HEK293 (cell line): Measurements from ENCODE around the gene FSCN2.
A peak's percentile ranks its signal among the peaks of the same experiment; 100 is the strongest.

Experiments used
- BCL6B ChIP-seq: fragments of 450-650 bp; formaldehyde crosslinking; IDR thresholded peaks from 2 replicates; pipeline ENCODE4 v1.5.1; 2017; ENCODE audit warnings: missing biosample characterization, missing genetic modification characterization
- EGR2 ChIP-seq: fragments of 450-650 bp; formaldehyde crosslinking; IDR thresholded peaks from 2 replicates; pipeline ENCODE4 v1.5.1; 2016; ENCODE audit warnings: low read depth, missing biosample characterization, missing genetic modification characterization
- GLIS1 ChIP-seq: fragments of 450-650 bp; formaldehyde crosslinking; IDR thresholded peaks from 2 replicates; pipeline ENCODE4 v1.5.1; 2016; ENCODE audit warnings: missing biosample characterization, missing genetic modification characterization
- GLIS2 ChIP-seq: fragments of 450-650 bp; formaldehyde crosslinking; IDR thresholded peaks from 2 replicates; pipeline ENCODE4 v1.5.1; 2016; ENCODE audit warnings: missing biosample characterization, missing genetic modification characterization
- KLF10 ChIP-seq: fragments of 450-650 bp; IDR thresholded peaks from 2 replicates; pipeline ENCODE4 v1.5.1; 2018; ENCODE audit warnings: missing biosample characterization, mild to moderate bottlenecking, missing genetic modification characterization
- OSR2 ChIP-seq: fragments of 450-650 bp; formaldehyde crosslinking; IDR thresholded peaks from 2 replicates; pipeline ENCODE4 v1.5.1; 2016; ENCODE audit warnings: missing biosample characterization, missing genetic modification characterization
- TRIM28 ChIP-seq: IDR thresholded peaks from 2 replicates; pipeline ENCODE4 v1.6.1; 2011; ENCODE audit warnings: low read length, control low read depth, borderline replicate concordance
- WT1 ChIP-seq: fragments of 450-650 bp; formaldehyde crosslinking; IDR thresholded peaks from 2 replicates; pipeline ENCODE4 v1.5.1; 2016; ENCODE audit warnings: missing biosample characterization, missing genetic modification characterization
- ZFP41 ChIP-seq: fragments of 450-650 bp; formaldehyde crosslinking; IDR thresholded peaks from 2 replicates; pipeline ENCODE4 v1.5.1; 2016; ENCODE audit warnings: missing biosample characterization, missing genetic modification characterization, borderline replicate concordance
- ZIC2 ChIP-seq: fragments of 450-650 bp; formaldehyde crosslinking; IDR thresholded peaks from 2 replicates; pipeline ENCODE4 v1.5.1; 2016; ENCODE audit warnings: missing biosample characterization, missing genetic modification characterization
- ZNF132 ChIP-seq: fragments of 450-650 bp; formaldehyde crosslinking; IDR thresholded peaks from 2 replicates; pipeline ENCODE4 v1.5.1; 2017; ENCODE audit warnings: missing biosample characterization, missing genetic modification characterization, borderline replicate concordance
- ZNF133 ChIP-seq: fragments of 450-650 bp; formaldehyde crosslinking; IDR thresholded peaks from 2 replicates; pipeline ENCODE4 v1.5.1; 2016; ENCODE audit warnings: missing biosample characterization, missing genetic modification characterization
- ZNF18 ChIP-seq: fragments of 450-650 bp; formaldehyde crosslinking; IDR thresholded peaks from 2 replicates; pipeline ENCODE4 v1.5.1; 2016; ENCODE audit warnings: missing biosample characterization, missing genetic modification characterization
- ZNF341 ChIP-seq: fragments of 450-650 bp; formaldehyde crosslinking; IDR thresholded peaks from 2 replicates; pipeline ENCODE4; 2016; ENCODE audit warnings: low read depth, missing biosample characterization, missing genetic modification characterization
- ZNF514 ChIP-seq: fragments of 450-650 bp; formaldehyde crosslinking; IDR thresholded peaks from 2 replicates; pipeline ENCODE4 v1.5.1; 2016; ENCODE audit warnings: missing biosample characterization, missing genetic modification characterization
- ZNF529 ChIP-seq: fragments of 450-650 bp; formaldehyde crosslinking; IDR thresholded peaks from 2 replicates; pipeline ENCODE4 v1.5.1; 2017; ENCODE audit warnings: missing genetic modification characterization, missing biosample characterization; ENCODE audit not compliant: insufficient replicate concordance
- ZNF530 ChIP-seq: fragments of 450-650 bp; formaldehyde crosslinking; IDR thresholded peaks from 2 replicates; pipeline ENCODE4 v1.5.1; 2016; ENCODE audit warnings: low read depth, missing biosample characterization, missing genetic modification characterization
- ZNF561 ChIP-seq: fragments of 450-650 bp; IDR thresholded peaks from 2 replicates; pipeline ENCODE4 v1.5.1; 2018; ENCODE audit warnings: missing biosample characterization, missing genetic modification characterization, borderline replicate concordance
- ZNF571 ChIP-seq: fragments of 450-650 bp; formaldehyde crosslinking; IDR thresholded peaks from 2 replicates; pipeline ENCODE4 v1.5.0; 2017; ENCODE audit warnings: missing biosample characterization, missing genetic modification characterization
- ZNF596 ChIP-seq: fragments of 450-650 bp; IDR thresholded peaks from 2 replicates; pipeline ENCODE4 v1.5.0; 2018; ENCODE audit warnings: missing biosample characterization, mild to moderate bottlenecking, missing genetic modification characterization, moderate library complexity
- ZNF654 ChIP-seq: fragments of 450-650 bp; formaldehyde crosslinking; IDR thresholded peaks from 2 replicates; pipeline ENCODE4 v1.5.1; 2016; ENCODE audit warnings: low read depth, missing biosample characterization, missing genetic modification characterization
- ZNF658 ChIP-seq: fragments of 450-650 bp; formaldehyde crosslinking; IDR thresholded peaks from 2 replicates; pipeline ENCODE4; 2016; ENCODE audit warnings: missing biosample characterization, missing genetic modification characterization
- ZNF843 ChIP-seq: fragments of 450-650 bp; formaldehyde crosslinking; IDR thresholded peaks from 2 replicates; pipeline ENCODE4 v1.5.1; 2016; ENCODE audit warnings: missing biosample characterization, missing genetic modification characterization
- TF ChIP-seq, protein P1 (sequence below): fragments of 450-650 bp; formaldehyde crosslinking; IDR thresholded peaks from 2 replicates; pipeline ENCODE4 v1.5.1; 2017; ENCODE audit warnings: missing biosample characterization, missing genetic modification characterization
- TF ChIP-seq, protein P2 (sequence below): fragments of 450-650 bp; formaldehyde crosslinking; IDR thresholded peaks from 2 replicates; pipeline ENCODE4 v1.5.1; 2017; ENCODE audit warnings: missing biosample characterization, missing genetic modification characterization
- TF ChIP-seq, protein P3 (sequence below): fragments of 450-650 bp; formaldehyde crosslinking; IDR thresholded peaks from 2 replicates; pipeline ENCODE4 v1.5.1; 2016; ENCODE audit warnings: missing biosample characterization, missing genetic modification characterization
- TF ChIP-seq, protein P4 (sequence below): fragments of 450-650 bp; IDR thresholded peaks from 2 replicates; pipeline ENCODE4 v1.5.1; 2018; ENCODE audit warnings: missing biosample characterization, mild to moderate bottlenecking, missing genetic modification characterization

FSCN2 gene

DNA sequence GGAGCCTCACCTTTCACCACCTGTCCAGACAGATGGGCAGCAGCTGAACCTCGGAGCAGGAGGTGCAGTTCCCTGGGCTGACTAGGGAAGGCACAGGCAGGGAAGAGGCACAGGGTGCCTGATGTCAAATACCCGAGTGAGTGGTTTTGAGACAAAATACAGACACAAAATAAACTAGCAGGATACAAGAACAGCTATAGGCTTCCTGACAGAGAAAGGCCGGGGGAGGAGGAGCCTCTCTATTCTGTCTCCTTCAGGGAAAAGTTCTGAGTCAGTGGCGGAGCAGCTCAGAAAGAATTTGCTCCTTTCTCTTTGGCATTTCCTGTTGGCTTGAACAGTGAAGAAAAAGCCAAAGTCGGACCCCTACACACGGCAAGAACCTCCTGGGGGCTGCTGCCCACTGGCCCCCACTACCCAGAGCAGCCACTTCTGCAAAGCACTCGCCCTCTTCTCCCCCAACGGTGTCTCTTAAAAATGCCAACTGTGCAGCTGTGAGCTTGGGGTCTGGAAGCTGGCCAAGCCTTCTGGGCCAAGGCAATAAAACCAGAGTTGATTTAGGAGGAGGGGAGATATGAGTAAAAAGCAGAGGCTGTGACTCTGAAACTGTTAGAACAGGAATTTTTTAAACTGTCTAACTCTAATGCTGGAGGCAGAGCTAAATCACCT, 38.4 kb downstream of the FSCN2 start (continued):
- TF ChIP-seq TRIM28: no peak
- no peak for TF ChIP-seq WT1 (tag by site-specific recombination)
- TF ChIP-seq, protein P1, sequence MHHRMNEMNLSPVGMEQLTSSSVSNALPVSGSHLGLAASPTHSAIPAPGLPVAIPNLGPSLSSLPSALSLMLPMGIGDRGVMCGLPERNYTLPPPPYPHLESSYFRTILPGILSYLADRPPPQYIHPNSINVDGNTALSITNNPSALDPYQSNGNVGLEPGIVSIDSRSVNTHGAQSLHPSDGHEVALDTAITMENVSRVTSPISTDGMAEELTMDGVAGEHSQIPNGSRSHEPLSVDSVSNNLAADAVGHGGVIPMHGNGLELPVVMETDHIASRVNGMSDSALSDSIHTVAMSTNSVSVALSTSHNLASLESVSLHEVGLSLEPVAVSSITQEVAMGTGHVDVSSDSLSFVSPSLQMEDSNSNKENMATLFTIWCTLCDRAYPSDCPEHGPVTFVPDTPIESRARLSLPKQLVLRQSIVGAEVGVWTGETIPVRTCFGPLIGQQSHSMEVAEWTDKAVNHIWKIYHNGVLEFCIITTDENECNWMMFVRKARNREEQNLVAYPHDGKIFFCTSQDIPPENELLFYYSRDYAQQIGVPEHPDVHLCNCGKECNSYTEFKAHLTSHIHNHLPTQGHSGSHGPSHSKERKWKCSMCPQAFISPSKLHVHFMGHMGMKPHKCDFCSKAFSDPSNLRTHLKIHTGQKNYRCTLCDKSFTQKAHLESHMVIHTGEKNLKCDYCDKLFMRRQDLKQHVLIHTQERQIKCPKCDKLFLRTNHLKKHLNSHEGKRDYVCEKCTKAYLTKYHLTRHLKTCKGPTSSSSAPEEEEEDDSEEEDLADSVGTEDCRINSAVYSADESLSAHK (tag by site-specific recombination): peak; percentile 87
- no peak for TF ChIP-seq ZNF571 (tag by site-specific recombination)
- no peak for TF ChIP-seq ZNF658 (tag by site-specific recombination)
- peak; percentile 50; the same call in 1 of the 2 replicates for TF ChIP-seq EGR2
- TF ChIP-seq ZNF18 (tag by site-specific recombination): no peak
- no peak for TF ChIP-seq ZNF133
- TF ChIP-seq GLIS2 (tag by site-specific recombination): peak; percentile 39; the same call in 1 of the 2 replicates
- TF ChIP-seq ZNF341 (tag by site-specific recombination): peak; percentile 39
- 0 out of 2 replicates have a peak, but pooled peaks have one; percentile 40 for TF ChIP-seq ZNF843 (tag by site-specific recombination)
- TF ChIP-seq, protein P2, sequence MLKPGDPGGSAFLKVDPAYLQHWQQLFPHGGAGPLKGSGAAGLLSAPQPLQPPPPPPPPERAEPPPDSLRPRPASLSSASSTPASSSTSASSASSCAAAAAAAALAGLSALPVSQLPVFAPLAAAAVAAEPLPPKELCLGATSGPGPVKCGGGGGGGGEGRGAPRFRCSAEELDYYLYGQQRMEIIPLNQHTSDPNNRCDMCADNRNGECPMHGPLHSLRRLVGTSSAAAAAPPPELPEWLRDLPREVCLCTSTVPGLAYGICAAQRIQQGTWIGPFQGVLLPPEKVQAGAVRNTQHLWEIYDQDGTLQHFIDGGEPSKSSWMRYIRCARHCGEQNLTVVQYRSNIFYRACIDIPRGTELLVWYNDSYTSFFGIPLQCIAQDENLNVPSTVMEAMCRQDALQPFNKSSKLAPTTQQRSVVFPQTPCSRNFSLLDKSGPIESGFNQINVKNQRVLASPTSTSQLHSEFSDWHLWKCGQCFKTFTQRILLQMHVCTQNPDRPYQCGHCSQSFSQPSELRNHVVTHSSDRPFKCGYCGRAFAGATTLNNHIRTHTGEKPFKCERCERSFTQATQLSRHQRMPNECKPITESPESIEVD: peak; percentile 94
- no peak for TF ChIP-seq ZNF530 (tag by site-specific recombination)
- peak; percentile 74 for TF ChIP-seq ZIC2 (tag by site-specific recombination)
- no peak for TF ChIP-seq ZNF514 (tag by site-specific recombination)
- TF ChIP-seq ZNF132: no peak
- TF ChIP-seq BCL6B (tag by site-specific recombination): no peak
- TF ChIP-seq OSR2: peak; percentile 41; the same call in 1 of the 2 replicates
- TF ChIP-seq ZNF654 (tag by site-specific recombination): no peak
- TF ChIP-seq ZNF529: no peak
- peak; percentile 81 for TF ChIP-seq GLIS1 (tag by site-specific recombination)
- TF ChIP-seq ZNF596 (tag by site-specific recombination): peak; percentile 83
- TF ChIP-seq ZNF561: peak; percentile 56; the same call in 1 of the 2 replicates
- TF ChIP-seq, protein P3, sequence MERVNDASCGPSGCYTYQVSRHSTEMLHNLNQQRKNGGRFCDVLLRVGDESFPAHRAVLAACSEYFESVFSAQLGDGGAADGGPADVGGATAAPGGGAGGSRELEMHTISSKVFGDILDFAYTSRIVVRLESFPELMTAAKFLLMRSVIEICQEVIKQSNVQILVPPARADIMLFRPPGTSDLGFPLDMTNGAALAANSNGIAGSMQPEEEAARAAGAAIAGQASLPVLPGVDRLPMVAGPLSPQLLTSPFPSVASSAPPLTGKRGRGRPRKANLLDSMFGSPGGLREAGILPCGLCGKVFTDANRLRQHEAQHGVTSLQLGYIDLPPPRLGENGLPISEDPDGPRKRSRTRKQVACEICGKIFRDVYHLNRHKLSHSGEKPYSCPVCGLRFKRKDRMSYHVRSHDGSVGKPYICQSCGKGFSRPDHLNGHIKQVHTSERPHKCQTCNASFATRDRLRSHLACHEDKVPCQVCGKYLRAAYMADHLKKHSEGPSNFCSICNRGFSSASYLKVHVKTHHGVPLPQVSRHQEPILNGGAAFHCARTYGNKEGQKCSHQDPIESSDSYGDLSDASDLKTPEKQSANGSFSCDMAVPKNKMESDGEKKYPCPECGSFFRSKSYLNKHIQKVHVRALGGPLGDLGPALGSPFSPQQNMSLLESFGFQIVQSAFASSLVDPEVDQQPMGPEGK (tag by site-specific recombination): peak; percentile 74; the same call in 1 of the 2 replicates
- TF ChIP-seq KLF10: peak; percentile 37; the same call in 1 of the 2 replicates
- no peak for TF ChIP-seq ZFP41
- TF ChIP-seq, protein P4, sequence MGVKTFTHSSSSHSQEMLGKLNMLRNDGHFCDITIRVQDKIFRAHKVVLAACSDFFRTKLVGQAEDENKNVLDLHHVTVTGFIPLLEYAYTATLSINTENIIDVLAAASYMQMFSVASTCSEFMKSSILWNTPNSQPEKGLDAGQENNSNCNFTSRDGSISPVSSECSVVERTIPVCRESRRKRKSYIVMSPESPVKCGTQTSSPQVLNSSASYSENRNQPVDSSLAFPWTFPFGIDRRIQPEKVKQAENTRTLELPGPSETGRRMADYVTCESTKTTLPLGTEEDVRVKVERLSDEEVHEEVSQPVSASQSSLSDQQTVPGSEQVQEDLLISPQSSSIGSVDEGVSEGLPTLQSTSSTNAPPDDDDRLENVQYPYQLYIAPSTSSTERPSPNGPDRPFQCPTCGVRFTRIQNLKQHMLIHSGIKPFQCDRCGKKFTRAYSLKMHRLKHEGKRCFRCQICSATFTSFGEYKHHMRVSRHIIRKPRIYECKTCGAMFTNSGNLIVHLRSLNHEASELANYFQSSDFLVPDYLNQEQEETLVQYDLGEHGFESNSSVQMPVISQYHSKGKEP (tag by site-specific recombination): peak; percentile 79
